BJ (cell line): ENCODE data around the gene CTRL. TPM values are rescaled to one million over a fixed set of nuclear protein-coding genes. Genes with fewer than 3 reads are reported as not detected.

Experiments used
- CTCF ChIA-PET: fragments of 350-600 bp; formaldehyde crosslinking; extraction: SDS; loops from one replicate; lab custom pipeline; 2021; ENCODE audit warnings: antibody characterized with exemption, inconsistent platforms; lab: Yijun Ruan, JAX
- POLR2A ChIA-PET: fragments of 300-600 bp; sonication (Branson Sonifier 250); formaldehyde crosslinking; extraction: SDS; loops from one replicate; lab custom pipeline; 2021; ENCODE audit warnings: antibody characterized with exemption; lab: Charles Lee
- DNase-seq: peaks from one replicate; pipeline ENCODE4 v3.0.0-alpha.2; 2011; ENCODE audit warnings: low read depth
- H3K27me3 ChIP-seq: 2 replicates; pipeline ENCODE4 v1.6.0; 2011; ENCODE audit warnings: low read length; ENCODE audit not compliant: control insufficient read depth, insufficient read depth
- H3K36me3 ChIP-seq: 2 replicates; pipeline ENCODE4 v1.5.1; 2011; ENCODE audit warnings: low read length; ENCODE audit not compliant: control insufficient read depth, insufficient read depth
- H3K4me3 ChIP-seq: 2 replicates; pipeline ENCODE4 v1.5.1; 2011; ENCODE audit warnings: low read depth, mild to moderate bottlenecking, control low read depth, low read length
- polyA plus RNA-seq: library from polyadenylated mRNA; depleted of rRNA; stranded (reverse); fragments of >200 nt; gene quantifications from 2 replicates; pipeline ENCODE4 v1.2.3, GENCODE V29; 2011
- TF ChIP-seq, protein P1 (sequence below): IDR thresholded peaks from 2 replicates; pipeline ENCODE4 v1.5.1; 2011; ENCODE audit warnings: low read depth, mild to moderate bottlenecking, control low read depth, inconsistent platforms, low read length, moderate library complexity; ENCODE audit not compliant: insufficient read depth

The CTRL gene
- polyA plus RNA-seq, 1 experiment = 0.58 TPM

- H3K36me3 ChIP-seq = peaks cover 55% of the 10 kb centered on the region
- no peak for DNase-seq
- CTCF ChIA-PET = interaction anchor here (1.1 to 1.2 kb wide), 2 partner anchors 146 to 441 kb away, joined by 3 to 4 read pairs; no protein-coding TSS in a partner anchor
- H3K4me3 ChIP-seq = no peak overlapping the region
- H3K27me3 ChIP-seq = no peaks in the 10 kb centered on the region
- POLR2A ChIA-PET = no interaction called here
- TF ChIP-seq, protein P1, sequence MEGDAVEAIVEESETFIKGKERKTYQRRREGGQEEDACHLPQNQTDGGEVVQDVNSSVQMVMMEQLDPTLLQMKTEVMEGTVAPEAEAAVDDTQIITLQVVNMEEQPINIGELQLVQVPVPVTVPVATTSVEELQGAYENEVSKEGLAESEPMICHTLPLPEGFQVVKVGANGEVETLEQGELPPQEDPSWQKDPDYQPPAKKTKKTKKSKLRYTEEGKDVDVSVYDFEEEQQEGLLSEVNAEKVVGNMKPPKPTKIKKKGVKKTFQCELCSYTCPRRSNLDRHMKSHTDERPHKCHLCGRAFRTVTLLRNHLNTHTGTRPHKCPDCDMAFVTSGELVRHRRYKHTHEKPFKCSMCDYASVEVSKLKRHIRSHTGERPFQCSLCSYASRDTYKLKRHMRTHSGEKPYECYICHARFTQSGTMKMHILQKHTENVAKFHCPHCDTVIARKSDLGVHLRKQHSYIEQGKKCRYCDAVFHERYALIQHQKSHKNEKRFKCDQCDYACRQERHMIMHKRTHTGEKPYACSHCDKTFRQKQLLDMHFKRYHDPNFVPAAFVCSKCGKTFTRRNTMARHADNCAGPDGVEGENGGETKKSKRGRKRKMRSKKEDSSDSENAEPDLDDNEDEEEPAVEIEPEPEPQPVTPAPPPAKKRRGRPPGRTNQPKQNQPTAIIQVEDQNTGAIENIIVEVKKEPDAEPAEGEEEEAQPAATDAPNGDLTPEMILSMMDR = no peak
Observed at GRCh38 chr16:67962135-67962534, 30.5 kb upstream of the CTRL start.

DNA sequence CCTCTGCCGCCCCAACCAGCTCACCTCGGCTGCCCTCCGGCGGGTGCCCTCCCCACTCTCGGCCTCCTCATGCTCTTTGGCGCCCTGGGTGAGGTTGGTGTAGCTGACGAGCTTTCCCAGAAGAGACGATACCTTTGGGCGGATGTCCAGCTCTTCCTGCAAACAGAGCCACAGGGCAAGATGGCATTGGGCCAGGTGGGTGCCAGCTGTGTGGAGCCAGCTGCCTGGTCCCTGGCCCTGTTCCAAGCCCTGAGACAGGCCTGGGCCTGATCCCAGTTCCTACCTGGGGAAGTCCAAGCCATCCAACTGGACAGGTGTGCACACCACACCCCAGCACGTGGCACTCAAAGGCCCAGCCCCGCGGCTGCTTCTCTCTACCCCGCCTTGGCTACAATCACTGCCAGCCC is 29.9 kb upstream of the CTRL start:
- DNase-seq = no peak
- Histone ChIP-seq H3K4me3 (no peak overlapping the region), H3K36me3 (peaks cover 55% of the 10 kb centered on the region), H3K27me3 (no peaks in the 10 kb centered on the region)
- ChIA-PET CTCF (no interaction called here), POLR2A (no interaction called here)
- TF ChIP-seq, protein P1 = no peak

DNA sequence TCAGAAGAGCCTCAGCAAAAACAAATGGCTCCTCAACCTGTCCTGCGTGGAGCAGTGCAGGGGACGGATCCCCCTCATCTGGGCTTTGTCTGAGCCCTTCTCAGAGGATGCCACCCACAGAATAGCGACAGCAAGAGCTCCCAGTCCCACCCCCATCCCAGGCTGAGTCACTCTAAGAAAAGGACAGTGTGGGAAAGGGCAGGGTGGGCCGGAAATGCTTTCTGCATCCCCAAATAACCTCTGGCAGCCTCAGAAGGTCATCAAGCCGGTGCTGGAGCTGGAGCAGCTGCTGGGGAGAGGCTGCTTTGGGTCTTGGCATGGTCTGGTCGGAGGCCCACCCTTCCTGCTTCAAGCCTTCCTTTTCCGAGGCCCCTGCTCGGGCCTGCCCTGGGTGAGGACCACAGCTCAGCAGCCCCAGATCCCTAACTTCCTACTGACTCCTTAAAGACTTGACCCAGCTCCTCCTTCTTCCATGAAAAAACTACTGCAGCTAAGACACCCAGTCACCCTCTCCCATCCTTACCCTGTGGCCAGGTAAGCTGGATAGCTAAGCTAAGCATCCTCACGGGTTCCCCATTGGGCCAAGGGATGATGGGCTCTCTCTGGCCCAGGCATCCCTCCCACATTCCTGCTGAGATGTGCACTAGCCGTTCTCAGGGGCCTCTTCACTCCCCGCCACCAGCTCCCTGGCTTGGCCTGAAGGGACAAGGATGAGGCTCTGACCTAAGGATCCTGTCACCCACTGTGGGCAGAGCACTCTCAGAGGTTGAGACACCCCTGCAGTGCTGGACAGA is 28.1 kb upstream of the CTRL start:
- peaks cover 60% of the 10 kb centered on the region for H3K36me3 ChIP-seq
- CTCF ChIA-PET = interaction anchor here (0.9 to 2.0 kb wide), 5 partner anchors 10 to 143 kb away, joined by 3 to 7 read pairs (median 4); no protein-coding TSS in a partner anchor

GRCh38 chr16:67957622-67958021 is 26.0 kb upstream of the CTRL start:
- CTCF ChIA-PET = no interaction called here
- H3K4me3 ChIP-seq = no peak overlapping the region
- TF ChIP-seq, protein P1 = no peak
- POLR2A ChIA-PET = interaction anchor here (0.6 kb wide), 1 partner anchor 10 kb away, joined by 3 read pairs; no protein-coding TSS in a partner anchor
- no peaks in the 10 kb centered on the region for H3K27me3 ChIP-seq
- peaks cover 59% of the 10 kb centered on the region for H3K36me3 ChIP-seq
- DNase-seq = no peak

More for the DNA sequence above, 28.1 kb upstream of the CTRL start:
- TF ChIP-seq, protein P1 = no peak
- no peak overlapping the region for H3K4me3 ChIP-seq
- peak; percentile 34 for DNase-seq
- no peaks in the 10 kb centered on the region for H3K27me3 ChIP-seq
- POLR2A ChIA-PET = interaction anchor here (0.6 kb wide), 1 partner anchor 143 kb away, joined by 9 read pairs; no protein-coding TSS in a partner anchor

- ChIA-PET CTCF (interaction anchor here (0.8 to 2.1 kb wide), 2 partner anchors 13 to 71 kb away, joined by 3 to 16 read pairs; no protein-coding TSS in a partner anchor), POLR2A (no interaction called here)
- DNase-seq = no peak
- TF ChIP-seq, protein P1 = no peak
- H3K36me3 ChIP-seq = peaks cover 56% of the 10 kb centered on the region
- H3K27me3 ChIP-seq = no peaks in the 10 kb centered on the region
- H3K4me3 ChIP-seq = no peak overlapping the region
Observed at GRCh38 chr16:67954421-67955196, 22.9 kb upstream of the CTRL start.
